Stomach (tissue), 9 donors: ENCODE results near the gene RFX4. TPM values are rescaled to one million over a fixed set of nuclear protein-coding genes. Genes with fewer than 3 reads are reported as not detected.

ENCODE experiments used
- DNase-seq, 2 donors: peaks; one replicate each; pipeline versions ENCODE4 v3.0.0 to v3.0.0-alpha.2; 2013 to 2019
- H3K27ac ChIP-seq, 5 donors: fragments of 200-600 bp in 4 of 5; sonication (generic) in 4 of 5; one replicate each; pipeline ENCODE4 v1.5.1; 2013 to 2019; ENCODE audit warnings: mild to moderate bottlenecking in 1 of 5, moderate library complexity in 1 of 5
- H3K27me3 ChIP-seq, 3 donors: fragments of 200-600 bp; sonication (generic); one replicate each; pipeline ENCODE4 v1.5.1; 2017 to 2019; ENCODE audit warnings: mixed run types in 1 of 3
- H3K36me3 ChIP-seq, 4 donors: fragments of 200-600 bp; sonication (generic); 1 replicate in 3 of 4; 2 replicates in 1 of 4; pipeline ENCODE4 v1.5.1; 2016 to 2019
- H3K4me1 ChIP-seq, 4 donors: fragments of 200-600 bp; sonication (generic); one replicate each; pipeline ENCODE4 v1.5.1; 2016 to 2019
- H3K4me3 ChIP-seq, 4 donors: fragments of 200-600 bp; sonication (generic) in 3 of 4; one replicate each; pipeline ENCODE4 v1.5.1; 2016 to 2019; ENCODE audit warnings: mild to moderate bottlenecking in 1 of 4
- H3K9me3 ChIP-seq, 4 donors: fragments of 200-600 bp; sonication (generic); one replicate each; pipeline ENCODE4 v1.5.1; 2016 to 2019
- CTCF ChIP-seq, 7 experiments: fragments of 450-650 bp in 4 of 7; fragments of 200-600 bp in 3 of 7; sonication (generic) in 3 of 7; IDR thresholded peaks; one replicate each; pipeline ENCODE4 v1.5.1; 2016 to 2019; ENCODE audit warnings: antibody characterized with exemption in 7 of 7, control low read depth in 2 of 7, mild to moderate bottlenecking in 1 of 7
- EP300 ChIP-seq: sonication (generic); formaldehyde crosslinking; IDR thresholded peaks from one replicate; pipeline ENCODE4 v1.6.1; 2017; ENCODE audit warnings: antibody characterized with exemption
- POLR2A ChIP-seq, 4 donors: fragments of 450-650 bp; IDR thresholded peaks; one replicate each; pipeline ENCODE4 v1.6.1; 2016; ENCODE audit warnings: antibody characterized with exemption in 4 of 4, control low read depth in 2 of 4, mild to moderate bottlenecking in 1 of 4, moderate library complexity in 1 of 4
- POLR2AphosphoS5 ChIP-seq, 3 donors: sonication (generic); formaldehyde crosslinking; IDR thresholded peaks; one replicate each; pipeline ENCODE4 v1.6.1; 2016; ENCODE audit warnings: antibody characterized with exemption in 3 of 3
- WGBS, 5 donors: extraction: QIAGEN DNeasy Blood & Tissue Kit in 3 of 5; methylation state at CpG; one replicate each; pipeline versions ENCODE4 v1.1.5 to v1.1.7; 2013 to 2018; 5-methylcytosine and 5-hydroxymethylcytosine counted together
- intact Hi-C: fragments of 100-400 bp; cut with DNase I; formaldehyde crosslinking; loops from one replicate; pipeline ENCODE4 v1.15.1; 2023; ENCODE audit warnings: low total_unique reads
- polyA plus RNA-seq, 3 donors: library from polyadenylated mRNA; stranded (reverse); fragments of 200-250 nt; gene quantifications; one replicate each; pipeline ENCODE4 v1.2.3, GENCODE V29; 2013
- total RNA-seq, 5 donors: library from RNA; depleted of rRNA; stranded (reverse); fragments of >200 nt; gene quantifications; one replicate each; pipeline versions ENCODE4 v1.1.0 to v1.2.3, GENCODE V29; 2014 to 2016
- donor health status: healthy with polysubstance abuse.
- donor health status: Bipolar disorder and iron deficiency.
- donor health status: healthy.

RFX4 gene
- total and polyA plus RNA-seq, 8 donors: not detected

- no peak for DNase-seq
- Histone ChIP-seq H3K9me3 (no peaks in the 10 kb centered on the region), H3K27ac (no peak overlapping the region)
These were observed 132.8 kb downstream of the RFX4 start for GRCh38 chr12:106715582-106715981.

DNA sequence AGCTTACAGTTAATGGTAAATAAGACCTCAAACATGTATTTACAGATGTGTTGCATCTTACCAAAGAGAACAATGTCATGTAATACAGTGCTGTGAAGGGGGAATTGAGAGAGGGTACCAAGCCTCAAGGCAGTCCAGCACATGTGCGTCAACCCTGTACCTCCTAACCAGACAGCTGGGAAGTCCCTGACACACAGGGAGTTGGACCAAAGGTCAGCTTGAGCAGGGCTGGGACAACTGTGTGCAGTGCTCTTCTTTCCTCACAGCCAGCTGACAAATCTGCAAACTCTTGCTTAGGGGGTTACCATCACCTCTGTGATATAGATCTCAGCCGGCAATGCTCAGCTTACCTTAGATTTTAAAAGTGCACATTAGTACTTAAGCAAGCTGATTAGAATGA lies 134.9 kb downstream of the RFX4 start:
- DNase-seq: no peak
- intact Hi-C loops: no loop called here
- H3K27ac ChIP-seq: no peak overlapping the region
- no peaks in the 10 kb centered on the region for H3K4me1 ChIP-seq
- H3K9me3 ChIP-seq: no peaks in the 10 kb centered on the region
- no peak overlapping the region for H3K4me3 ChIP-seq
- 72 to 90% (median 85%) methylated on average over 2 of the region's 2 CpGs for WGBS, 5 donors
- no peaks in the 10 kb centered on the region for H3K36me3 ChIP-seq
- TF ChIP-seq EP300 (no peak), POLR2AphosphoS5 (IDR thresholded peaks at IDR 0.05) (no peak), CTCF (IDR thresholded peaks at IDR 0.05) (no peak), POLR2A (IDR thresholded peaks at IDR 0.05) (no peak)
- H3K27me3 ChIP-seq: no peaks in the 10 kb centered on the region

More at GRCh38 chr12:106715582-106715981, 132.8 kb downstream of the RFX4 start:
- H3K27me3 ChIP-seq: peaks cover 0 to 8% (median 0%) of the 10 kb centered on the region in 3 donors
- H3K4me3 ChIP-seq: no peak overlapping the region
- intact Hi-C loops: no loop called here
- 73 to 82% (median 78%) methylated on average over 4 of the region's 4 CpGs for WGBS, 5 donors
- no peak for TF ChIP-seq POLR2A (IDR thresholded peaks at IDR 0.05)
- H3K4me1 ChIP-seq: no peaks in the 10 kb centered on the region
- no peaks in the 10 kb centered on the region for H3K36me3 ChIP-seq

- TF ChIP-seq POLR2AphosphoS5 (IDR thresholded peaks at IDR 0.05) (no peak), POLR2A (IDR thresholded peaks at IDR 0.05) (no peak), CTCF (IDR thresholded peaks at IDR 0.05) (no peak), EP300 (no peak)
- intact Hi-C loops: no loop called here
- DNase-seq: no peak
- no peaks in the 10 kb centered on the region for H3K27me3 ChIP-seq
- 93 to 97% (median 97%) methylated on average over 4 to 6 of the region's 6 CpGs for WGBS, 5 donors
- H3K4me3 ChIP-seq: no peak overlapping the region
- H3K9me3 ChIP-seq: no peaks in the 10 kb centered on the region
- H3K27ac ChIP-seq: no peak overlapping the region
- H3K4me1 ChIP-seq: no peaks in the 10 kb centered on the region
- no peaks in the 10 kb centered on the region for H3K36me3 ChIP-seq
These were observed 137.1 kb downstream of the RFX4 start for GRCh38 chr12:106719879-106720278.

DNA sequence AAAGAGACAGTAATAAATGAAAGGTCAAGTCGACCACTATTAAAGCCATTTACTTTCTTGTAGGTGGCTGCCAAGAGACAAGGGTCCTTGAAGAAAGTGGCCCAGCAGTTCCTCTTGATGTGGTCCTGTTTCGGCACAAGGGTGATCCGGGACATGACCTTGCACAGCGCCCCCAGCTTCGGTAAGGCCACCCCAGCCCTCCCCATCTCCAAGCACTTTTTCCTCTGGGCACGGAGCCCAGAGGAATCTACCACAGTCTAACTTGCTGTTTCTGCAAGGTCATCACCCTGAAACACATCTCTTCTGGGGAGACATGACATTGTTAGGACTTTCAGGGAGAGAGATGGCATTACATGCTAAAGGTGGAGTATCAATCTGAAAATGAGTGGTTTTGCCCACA lies 137.9 kb downstream of the RFX4 start:
- DNase-seq: no peak
- Histone ChIP-seq H3K27me3 (no peaks in the 10 kb centered on the region), H3K27ac (no peak overlapping the region), H3K9me3 (no peaks in the 10 kb centered on the region), H3K4me3 (no peak overlapping the region), H3K4me1 (no peaks in the 10 kb centered on the region), H3K36me3 (no peaks in the 10 kb centered on the region)
- WGBS, 5 donors: 74 to 88% (median 80%) methylated on average over 6 of the region's 6 CpGs
- intact Hi-C loops: no loop called here
- no peak for TF ChIP-seq POLR2AphosphoS5 (IDR thresholded peaks at IDR 0.05)
- no peak for TF ChIP-seq CTCF (IDR thresholded peaks at IDR 0.05)
- TF ChIP-seq EP300: no peak
- no peak for TF ChIP-seq POLR2A (IDR thresholded peaks at IDR 0.05)

GRCh38 chr12:106721915-106722314 lies 139.1 kb downstream of the RFX4 start:
- Histone ChIP-seq H3K27ac (no peak overlapping the region), H3K36me3 (no peaks in the 10 kb centered on the region), H3K4me1 (no peaks in the 10 kb centered on the region), H3K4me3 (no peak overlapping the region), H3K27me3 (no peaks in the 10 kb centered on the region), H3K9me3 (no peaks in the 10 kb centered on the region)
- intact Hi-C loops: no loop called here
- 86 to 96% (median 90%) methylated on average over 1 of the region's 1 CpG for WGBS, 5 donors
- no peak for DNase-seq
- no peak for TF ChIP-seq CTCF (IDR thresholded peaks at IDR 0.05)
- TF ChIP-seq EP300: no peak
- no peak for TF ChIP-seq POLR2AphosphoS5 (IDR thresholded peaks at IDR 0.05)
- no peak for TF ChIP-seq POLR2A (IDR thresholded peaks at IDR 0.05)
